Activated CD8-positive, alpha-beta memory T cell treated with anti-CD3 and anti-CD28 coated beads for 1 hour (primary cell): Measurements from ENCODE around the gene CINP.
"Not testable (repeated sequence)": the region's sequence is repeated elsewhere in the genome, so short reads cannot be mapped to it uniquely, and the experiment has no call there.

Experiments used
- DNase-seq, 2 donors: peaks; one replicate each; pipeline ENCODE4 v3.0.0-alpha.2; 2020; ENCODE audit warnings: low read depth in 1 of 2; ENCODE audit errors: extremely low read depth in 1 of 2

The CINP gene

DNA sequence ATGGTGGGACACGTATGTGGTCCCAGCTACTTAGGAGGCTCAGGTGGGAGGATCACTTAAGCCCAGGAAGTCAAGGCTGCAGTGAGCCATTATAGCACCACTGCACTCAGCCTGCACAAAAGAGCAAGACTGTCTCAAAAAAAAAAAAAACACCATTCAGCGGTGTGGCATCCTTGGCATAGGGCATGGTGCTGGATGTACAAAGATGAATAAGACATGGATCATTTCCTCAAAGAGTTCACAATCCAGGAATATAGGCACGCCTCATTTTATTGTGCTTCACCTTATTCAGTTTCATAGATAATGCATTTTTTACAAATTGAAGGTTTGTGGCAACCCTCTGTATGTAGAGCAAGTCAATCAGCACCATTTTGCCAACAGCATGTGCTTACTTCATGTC lies 6.4 kb downstream of the CINP start:
- DNase-seq: no peak

DNA sequence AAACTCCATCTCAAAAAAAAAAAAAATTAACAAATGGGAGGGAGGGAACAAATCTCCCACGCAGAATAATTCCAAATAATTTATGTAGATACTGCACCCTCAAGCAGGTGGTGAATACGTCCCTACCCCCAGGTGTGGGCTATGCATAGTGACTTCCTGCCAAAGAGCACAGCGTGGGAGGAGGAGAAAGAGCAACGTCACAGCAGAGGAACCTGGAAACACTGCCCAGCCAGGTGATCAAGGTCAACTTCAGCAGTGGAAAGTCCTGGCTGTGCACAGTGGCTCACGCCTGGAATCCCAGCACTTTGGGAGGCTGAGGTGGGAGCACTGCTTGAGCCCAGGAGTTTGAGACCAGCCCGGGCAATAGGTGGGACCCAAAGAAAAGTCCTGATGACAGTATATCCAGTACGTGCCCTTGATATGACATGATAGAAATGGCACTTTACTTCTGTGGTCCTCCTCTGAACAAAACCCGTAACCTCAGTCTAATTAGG lies 9.5 kb downstream of the CINP start:
- no peak for DNase-seq

DNA sequence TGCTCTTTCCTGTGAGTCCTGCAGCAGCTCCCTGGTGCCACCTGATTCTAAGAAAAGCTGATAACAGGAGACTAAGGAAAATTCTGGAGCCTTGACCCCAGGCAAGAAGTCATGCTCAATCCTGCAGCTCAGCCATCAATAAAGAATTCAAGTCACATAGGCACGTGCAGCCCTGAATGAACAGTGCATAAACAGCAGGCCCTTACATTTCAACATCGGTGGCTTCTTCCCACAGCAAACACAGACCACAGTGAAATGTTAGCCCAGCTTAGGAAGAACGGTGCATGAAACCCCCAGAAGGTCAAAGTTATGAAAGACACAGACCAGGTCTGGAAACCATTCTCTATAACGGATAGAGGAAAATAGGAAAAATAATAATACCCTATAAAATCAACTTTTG lies 10.5 kb downstream of the CINP start:
- DNase-seq: no peak

DNA sequence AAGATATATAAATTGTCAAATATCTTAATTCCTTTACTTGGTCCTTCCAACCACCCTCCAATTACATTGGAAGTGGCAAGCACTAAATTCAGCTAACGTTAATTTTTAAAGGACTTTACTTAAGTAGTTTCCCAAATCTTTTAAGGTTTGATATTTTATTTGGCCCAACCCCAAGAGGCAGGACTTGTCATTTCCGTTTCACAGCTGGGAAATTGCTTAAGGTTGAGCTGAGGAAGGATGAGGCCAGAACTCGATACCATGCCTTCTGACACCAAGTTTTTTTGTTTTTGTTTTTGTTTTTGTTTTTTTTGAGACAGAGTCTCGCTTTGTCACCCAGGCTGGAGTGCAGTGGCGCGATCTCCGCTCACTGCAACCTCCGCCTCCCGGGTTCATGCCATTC lies 11.1 kb downstream of the CINP start:
- DNase-seq: not testable (repeated sequence)

GRCh38 chr14:102351023-102351422 lies 11.7 kb downstream of the CINP start:
- DNase-seq: no peak

DNA sequence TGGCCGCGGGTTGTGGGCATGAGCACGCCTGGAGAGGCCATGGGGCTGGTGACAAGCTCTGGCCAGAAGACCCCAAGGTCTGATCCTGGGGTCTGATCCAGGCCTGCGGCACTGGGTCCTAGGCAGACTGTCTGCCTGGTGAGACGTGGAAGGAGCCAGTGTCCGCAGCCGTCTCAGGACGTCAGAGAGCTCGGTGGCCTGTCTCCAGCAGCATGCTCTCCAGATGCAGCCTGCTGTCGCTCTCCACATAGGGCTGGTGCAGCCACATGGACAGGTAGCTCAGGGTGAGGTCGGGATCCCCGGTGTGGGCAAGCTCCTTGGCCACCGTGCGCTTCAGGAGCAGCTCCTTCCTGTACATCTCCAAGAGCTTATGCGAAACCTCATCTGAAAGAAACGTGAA lies 14.3 kb downstream of the CINP start:
- DNase-seq: no peak

DNA sequence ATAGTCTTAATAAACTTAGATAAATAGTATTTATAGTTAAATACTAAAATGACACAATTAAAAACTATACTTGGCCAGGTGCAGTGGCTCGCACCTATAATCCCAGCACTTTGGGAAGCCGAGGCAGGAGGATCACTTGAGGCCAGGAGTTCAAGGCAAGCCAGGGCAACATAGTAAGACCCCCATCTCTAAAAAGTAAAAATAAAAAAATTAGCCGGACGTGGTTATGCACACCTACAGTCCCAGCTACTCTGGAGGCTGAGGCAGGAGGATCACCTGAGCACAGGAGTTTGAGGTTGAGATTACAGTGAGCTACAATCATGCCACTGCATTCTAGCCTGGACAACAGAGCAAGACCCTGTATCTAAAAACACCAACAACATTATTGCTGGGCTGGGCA lies 16.0 kb downstream of the CINP start:
- no peak for DNase-seq

- DNase-seq: no peak
Observed at GRCh38 chr14:102345232-102345631, 17.5 kb downstream of the CINP start.

DNA sequence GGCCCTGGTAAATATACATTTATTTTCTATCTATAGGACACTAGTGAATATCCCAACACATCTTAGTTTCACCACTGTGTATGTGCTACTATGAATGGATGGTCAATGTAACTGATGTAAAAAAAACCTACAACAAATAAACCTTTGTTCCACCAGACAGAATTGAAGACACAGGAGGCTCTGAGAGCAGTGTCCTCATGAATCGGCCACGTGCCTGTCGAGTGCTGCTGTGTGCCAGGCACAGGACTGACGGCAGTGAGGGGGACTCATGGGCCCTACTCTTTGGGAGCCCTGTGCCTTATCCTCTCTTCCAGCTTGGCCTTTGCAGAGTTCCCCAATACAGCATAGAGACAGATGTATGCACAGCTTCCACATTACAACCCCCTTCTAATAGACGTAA lies 18.2 kb downstream of the CINP start:
- DNase-seq: no peak

DNA sequence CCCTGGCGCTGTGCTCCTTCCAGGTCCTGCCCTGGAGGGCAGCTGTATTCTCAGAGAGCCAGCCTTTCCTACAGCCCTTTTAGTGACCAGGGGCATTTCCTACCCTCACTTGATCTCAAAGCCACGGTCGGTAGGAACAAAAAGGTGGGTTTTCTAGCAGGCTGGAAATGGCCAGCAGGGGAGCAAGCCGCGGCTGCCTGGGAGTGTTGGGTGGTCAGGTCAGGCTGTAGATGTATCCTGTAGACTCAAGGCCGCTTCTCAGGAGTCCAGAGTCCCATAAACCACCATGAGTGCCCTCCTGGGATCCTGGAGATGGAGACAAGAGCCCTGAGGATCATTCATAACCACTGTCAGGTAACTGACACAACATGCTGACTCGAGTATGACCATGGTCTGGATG lies 18.6 kb downstream of the CINP start:
- no peak for DNase-seq

DNA sequence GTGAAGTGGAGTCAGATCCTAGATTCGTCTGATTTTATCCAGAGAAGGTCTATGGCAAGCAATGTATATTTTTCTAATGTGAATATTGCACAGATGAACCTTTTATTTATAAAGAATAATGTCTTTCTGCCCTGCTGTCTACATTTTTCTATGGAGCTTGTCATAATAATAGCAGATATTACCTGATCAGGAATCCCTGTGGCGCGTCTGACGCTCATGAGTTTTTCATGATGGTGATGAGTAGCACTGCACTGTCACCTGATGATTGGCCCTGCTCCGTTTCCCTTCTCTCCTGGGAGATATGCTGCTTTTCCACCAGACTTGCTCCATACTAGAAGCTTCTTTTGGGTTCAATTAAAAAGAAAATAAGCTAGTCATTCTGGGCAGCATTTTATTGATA lies 20.5 kb downstream of the CINP start:
- no peak for DNase-seq

- no peak for DNase-seq
Observed at GRCh38 chr14:102341566-102341965, 21.1 kb downstream of the CINP start.

DNA sequence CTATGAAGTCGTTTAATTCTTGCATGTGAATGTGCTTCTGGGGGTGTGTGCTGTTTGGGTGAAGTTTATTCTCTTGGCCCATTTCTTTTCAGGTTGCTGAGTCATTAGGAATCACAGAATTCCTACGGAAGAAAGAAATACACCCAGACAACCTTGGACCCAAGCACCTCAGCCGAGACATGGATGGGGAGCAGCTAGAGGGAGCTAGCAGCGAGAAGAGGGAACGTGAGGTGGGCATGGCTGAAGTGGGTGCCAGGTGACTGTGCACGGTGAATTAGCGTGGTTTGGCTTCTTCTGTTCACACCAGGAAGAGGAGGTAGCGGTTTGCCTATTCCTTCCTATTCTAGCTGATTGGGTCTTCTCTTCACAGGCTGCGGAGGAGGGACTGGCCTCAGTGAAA lies 24.0 kb downstream of the CINP start:
- no peak for DNase-seq

- no peak for DNase-seq
Observed at GRCh38 chr14:102335163-102335562, 27.5 kb downstream of the CINP start.

DNA sequence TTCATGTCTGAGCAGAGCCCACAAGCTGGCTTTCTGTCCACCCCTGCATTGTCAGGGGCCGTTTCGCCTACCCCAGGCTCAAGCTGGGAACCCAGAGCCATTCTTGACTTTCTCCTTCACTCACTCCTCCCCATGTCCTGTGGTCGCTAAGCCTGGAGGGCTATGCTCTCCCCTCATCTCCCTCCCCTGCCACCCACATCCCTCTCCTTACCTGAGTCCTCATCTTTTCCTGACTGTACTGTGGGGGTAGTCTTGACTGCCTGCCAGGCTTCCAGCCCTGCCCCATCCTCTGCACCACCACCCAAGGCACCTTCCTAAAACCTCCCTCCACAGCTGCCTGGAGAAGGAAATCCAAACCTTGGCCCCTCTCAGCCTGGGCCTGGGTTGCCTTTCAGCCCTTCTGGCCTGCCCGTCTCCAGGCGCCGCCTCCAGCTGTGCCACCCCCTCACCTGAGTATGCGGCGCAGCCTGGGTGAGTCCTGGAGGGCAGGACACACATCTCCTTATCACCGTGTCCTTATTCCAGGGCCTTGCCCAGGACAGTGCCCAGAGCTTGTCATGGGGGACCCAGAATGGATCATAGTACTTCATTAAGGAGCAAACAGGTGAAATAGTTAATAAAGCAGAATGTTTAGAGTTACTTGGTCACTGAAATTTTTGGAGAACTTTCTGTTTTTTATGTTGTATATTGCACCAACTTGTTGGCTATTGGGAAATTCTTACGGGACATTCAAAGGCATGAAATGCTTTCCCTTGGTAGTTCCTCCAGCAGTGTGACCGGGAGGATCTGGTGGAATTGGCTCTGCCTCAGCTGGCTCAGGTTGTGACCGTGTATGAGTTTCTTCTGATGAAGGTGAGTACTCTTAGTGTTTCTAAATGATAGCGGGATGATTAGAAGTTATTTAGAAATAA lies 28.6 kb downstream of the CINP start:
- no peak for DNase-seq

DNA sequence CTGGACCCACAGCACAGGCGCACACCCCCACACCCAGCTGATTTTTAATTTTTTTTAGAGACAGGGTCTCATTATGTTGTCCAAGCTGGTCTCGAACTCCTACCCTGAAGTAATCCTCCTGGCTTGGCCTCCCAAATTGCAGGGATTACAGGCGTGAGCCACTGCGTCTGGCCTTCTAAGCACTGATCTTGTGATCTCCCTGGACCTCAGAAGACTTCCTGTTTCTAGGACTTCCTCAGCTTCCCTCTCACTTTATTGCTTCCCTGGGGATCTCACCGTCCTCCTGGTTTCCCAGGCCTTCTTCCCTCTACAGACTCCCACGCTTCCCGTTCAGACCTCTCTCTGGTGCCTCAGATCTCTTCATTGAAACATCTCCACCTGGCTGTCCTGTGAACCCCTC lies 29.3 kb downstream of the CINP start:
- DNase-seq: no peak

DNA sequence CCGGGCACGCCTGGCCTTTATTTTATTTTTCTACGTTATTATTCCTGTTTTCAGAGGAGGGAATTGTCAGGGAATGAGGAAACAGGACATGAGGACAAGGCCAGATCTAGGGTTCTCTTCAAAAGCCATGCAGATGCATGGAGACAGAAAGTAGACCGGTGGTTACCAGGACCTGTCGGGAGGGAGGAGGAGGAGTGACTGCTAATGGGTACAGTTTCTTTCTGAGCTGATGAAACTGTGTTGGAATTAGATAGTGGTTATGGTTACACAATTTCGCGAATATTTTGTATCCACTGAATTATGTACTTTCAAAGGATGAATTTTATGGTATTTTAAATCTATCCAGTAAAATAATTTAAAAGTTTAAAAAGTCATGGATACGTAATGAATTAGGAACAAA lies 31.9 kb downstream of the CINP start:
- DNase-seq: no peak

- not testable (repeated sequence) for DNase-seq
Observed at GRCh38 chr14:102329381-102329780, 33.3 kb downstream of the CINP start.

DNA sequence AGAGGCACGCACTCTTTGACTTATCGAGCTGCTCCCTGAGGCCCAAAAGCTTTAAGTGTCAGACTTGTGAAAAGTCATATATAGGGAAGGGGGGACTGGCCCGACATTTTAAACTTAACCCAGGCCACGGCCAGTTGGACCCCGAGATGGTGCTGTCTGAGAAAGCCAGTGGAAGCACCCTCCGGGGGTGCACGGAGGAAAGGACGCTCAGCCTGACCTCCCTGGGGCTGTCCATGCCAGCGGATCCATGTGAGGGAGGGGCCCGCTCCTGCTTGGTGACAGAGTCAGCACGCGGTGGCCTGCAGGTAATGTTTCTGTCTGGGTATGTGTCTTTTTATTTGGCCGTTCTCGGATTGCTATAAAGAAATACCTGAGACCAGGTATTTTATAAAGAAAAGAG lies 36.1 kb downstream of the CINP start:
- DNase-seq: no peak

- DNase-seq: no peak
Observed at GRCh38 chr14:102325791-102326345, 36.8 kb downstream of the CINP start.

GRCh38 chr14:102323102-102323501 lies 39.6 kb downstream of the CINP start:
- no peak for DNase-seq
